HEK293T (cell line): ENCODE data around the gene ARHGEF25.

Experiments
- BHLHE40 ChIP-seq: fragments of 450-650 bp; IDR thresholded peaks from 2 replicates; pipeline ENCODE4 v1.6.1; 2016; ENCODE audit warnings: mild to moderate bottlenecking, moderate library complexity, borderline replicate concordance
- FOXM1 ChIP-seq: fragments of 450-650 bp; IDR thresholded peaks from 2 replicates; pipeline ENCODE4 v1.6.1; 2017; ENCODE audit warnings: mild to moderate bottlenecking, borderline replicate concordance
- L3MBTL2 ChIP-seq: fragments of 450-650 bp; conservative IDR thresholded peaks from 2 replicates; pipeline ENCODE4 v1.6.1; 2016; ENCODE audit warnings: mild to moderate bottlenecking
- NFRKB ChIP-seq: fragments of 450-650 bp; IDR thresholded peaks from 2 replicates; pipeline ENCODE4 v1.6.1; 2016; ENCODE audit warnings: mild to moderate bottlenecking, moderate library complexity
- SP1 ChIP-seq: fragments of 450-650 bp; IDR thresholded peaks from 2 replicates; pipeline ENCODE4 v1.6.1; 2017

GRCh38 chr12:57584690-57585089 is 26.5 kb upstream of the ARHGEF25 start:
- TF ChIP-seq NFRKB (no peak), FOXM1 (no peak), SP1 (no peak), L3MBTL2 (no peak), BHLHE40 (no peak)
